ENCODE results near the gene INTS2.

INTS2 gene

GRCh38 chr17:61836266-61837174, 91.3 kb downstream of the INTS2 start:
- no peak for TF ChIP-seq CTCF (conservative IDR thresholded peaks at IDR 0.05)
- H3K27ac ChIP-seq: no peak overlapping the region

DNA sequence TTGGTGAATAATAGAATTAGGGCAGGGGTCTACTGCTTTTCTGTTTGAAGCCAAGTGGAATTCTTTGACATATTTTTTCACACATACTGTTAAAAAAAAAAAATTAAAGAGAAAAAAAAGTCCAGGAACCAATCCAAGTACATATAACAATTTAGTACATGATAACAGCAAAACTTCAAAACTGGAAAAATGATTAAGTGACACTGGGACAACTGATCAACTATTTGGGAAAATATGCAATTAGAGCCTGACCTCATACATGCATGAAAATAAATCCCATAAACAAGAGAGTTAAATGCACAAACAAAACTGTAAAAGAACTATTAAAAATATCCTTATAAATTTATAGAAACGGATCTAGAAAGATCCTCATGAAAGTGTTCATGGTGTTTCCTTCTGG, 92.2 kb downstream of the INTS2 start:
- no peak for TF ChIP-seq CTCF (conservative IDR thresholded peaks at IDR 0.05)

GRCh38 chr17:61834610-61835009, 93.2 kb downstream of the INTS2 start:
- TF ChIP-seq CTCF (conservative IDR thresholded peaks at IDR 0.05): no peak
- no peak overlapping the region for H3K27ac ChIP-seq

More for the DNA sequence above, 92.2 kb downstream of the INTS2 start:
- H3K27ac ChIP-seq: no peak overlapping the region

DNA sequence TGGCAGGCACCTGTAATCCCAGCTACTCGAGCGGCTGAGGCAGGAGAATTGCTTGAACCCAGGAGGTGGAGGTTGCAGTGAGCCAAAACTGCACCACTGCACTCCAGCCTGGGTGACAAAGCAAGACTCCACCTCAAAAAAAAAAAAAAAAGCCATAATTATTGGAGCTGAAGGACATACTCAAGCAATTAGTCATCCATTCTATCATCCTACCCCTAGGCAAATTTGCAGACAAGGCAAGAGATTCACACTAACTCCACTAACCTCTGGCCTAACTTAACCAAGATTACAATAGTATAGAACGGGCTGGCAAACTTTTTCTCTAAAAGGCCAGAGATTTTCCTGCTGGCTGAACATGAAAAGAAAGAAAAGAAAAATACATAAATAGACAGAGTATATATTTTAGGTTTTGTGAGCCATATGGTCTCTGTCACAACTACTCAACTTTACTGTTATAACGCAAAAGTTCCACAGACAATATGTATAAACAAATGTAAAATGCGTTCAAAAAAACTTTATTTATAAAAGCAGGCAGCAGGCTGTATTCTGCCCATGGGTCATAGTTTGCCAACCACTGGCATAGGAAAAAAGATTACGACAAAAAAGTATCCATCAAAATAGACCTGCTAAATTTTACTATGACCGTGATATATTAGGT, 94.1 kb downstream of the INTS2 start:
- no peak for TF ChIP-seq CTCF (conservative IDR thresholded peaks at IDR 0.05)
- H3K27ac ChIP-seq: no peak overlapping the region

DNA sequence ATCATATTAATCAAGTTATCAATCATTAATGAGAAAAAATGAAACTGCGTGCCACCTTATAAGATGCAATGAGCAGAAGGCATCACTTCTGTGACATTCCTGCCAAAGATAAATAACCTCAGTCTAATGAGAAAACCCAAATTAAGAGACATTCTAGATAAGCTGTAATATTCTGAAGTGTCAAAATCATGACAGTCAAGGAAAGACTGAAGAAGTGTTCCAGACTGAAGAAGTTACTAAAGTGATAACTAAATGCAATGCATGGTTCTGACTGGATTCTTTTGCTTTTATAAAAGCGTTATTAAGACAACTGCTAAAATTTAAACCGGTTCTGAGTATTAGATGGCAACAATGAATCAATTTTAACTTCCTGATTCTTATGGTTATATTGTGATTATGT, 95.3 kb downstream of the INTS2 start:
- H3K27ac ChIP-seq: no peak overlapping the region
- no peak for TF ChIP-seq CTCF (conservative IDR thresholded peaks at IDR 0.05)

DNA sequence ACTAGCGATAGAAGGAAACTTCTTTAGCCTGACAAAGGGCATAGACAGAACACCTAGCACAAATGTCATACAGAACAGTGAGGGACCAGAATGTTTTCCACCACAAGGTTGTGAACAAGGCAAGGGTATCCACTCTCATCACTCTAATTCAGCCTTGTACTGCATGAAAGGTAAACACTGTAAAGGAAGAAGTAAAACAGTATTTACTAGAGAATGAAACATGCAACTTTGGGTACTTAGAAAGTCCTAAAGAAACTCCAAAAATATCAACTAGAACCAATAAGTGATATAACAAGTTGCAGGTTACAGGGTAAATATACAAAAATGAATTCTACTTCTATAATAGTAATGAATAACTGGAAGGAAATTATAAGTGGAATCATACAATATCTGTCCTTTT, 96.7 kb downstream of the INTS2 start:
- H3K27ac ChIP-seq: no peak overlapping the region
- TF ChIP-seq CTCF (conservative IDR thresholded peaks at IDR 0.05): no peak

- H3K27ac ChIP-seq: no peak overlapping the region
- TF ChIP-seq CTCF (conservative IDR thresholded peaks at IDR 0.05): no peak
Measured at GRCh38 chr17:61828694-61829093, 99.1 kb downstream of the INTS2 start.
